ENCODE measurements around the gene PNMA3. TPM values are rescaled to one million over a fixed set of nuclear protein-coding genes. Genes with fewer than 3 reads are reported as not detected.
"Not testable (repeated sequence)": the region's sequence is repeated elsewhere in the genome, so short reads cannot be mapped to it uniquely, and the experiment has no call there.

The PNMA3 gene
- under 1 TPM in 1 of 2 donors, not detected in 1; 0.14 TPM for total RNA-seq
- long read RNA-seq, donor 1: 0 reads
- long read RNA-seq, donor 2: 0 reads

GRCh38 chrX:153055871-153056749 lies at the start of gene PNMA3:
TSS of gene PNMA3 (plus strand) at chrX:153056470. CDS start at chrX:153057056, 586 bp downstream.
- peak; percentile 75 for DNase-seq (ENCODE audit: low spot score)
- intact Hi-C loops (cut with DNase I): no loop called here

GRCh38 chrX:153017174-153017573 lies 39.1 kb upstream of the PNMA3 start:
- DNase-seq (ENCODE audit: low spot score); intact Hi-C loops (cut with DNase I): not testable (repeated sequence)

- DNase-seq (ENCODE audit: low spot score): no peak
- intact Hi-C loops (cut with DNase I): no loop called here
These were observed 37.1 kb upstream of the PNMA3 start for GRCh38 chrX:153019166-153019565.

- intact Hi-C loops (cut with DNase I); DNase-seq (ENCODE audit: low spot score): not testable (repeated sequence)
These were observed 29.8 kb upstream of the PNMA3 start for GRCh38 chrX:153026501-153026900.

GRCh38 chrX:153028487-153028886 lies 27.8 kb upstream of the PNMA3 start:
- DNase-seq (ENCODE audit: low spot score); intact Hi-C loops (cut with DNase I): not testable (repeated sequence)

- no peak for DNase-seq (ENCODE audit: low spot score)
- intact Hi-C loops (cut with DNase I): no loop called here
These were observed 27.1 kb upstream of the PNMA3 start for GRCh38 chrX:153029162-153029561.

GRCh38 chrX:153029875-153030274 lies 26.4 kb upstream of the PNMA3 start:
- DNase-seq (ENCODE audit: low spot score): no peak
- intact Hi-C loops (cut with DNase I): loop anchor here in 1 of 2 donors (10.0 kb wide), 1 partner anchor 415 kb away; the partner anchor contains the start of gene TREX2

- intact Hi-C loops (cut with DNase I): loop anchor here in 1 of 2 donors (10.0 kb wide), 1 partner anchor 414 kb away; the partner anchor contains the start of gene TREX2
- no peak for DNase-seq (ENCODE audit: low spot score)
These were observed 25.5 kb upstream of the PNMA3 start for GRCh38 chrX:153030801-153031200.

- DNase-seq (ENCODE audit: low spot score): peak; percentile 92
- intact Hi-C loops (cut with DNase I): loop anchor here in 1 of 2 donors (10.0 kb wide), 1 partner anchor 412 kb away; the partner anchor contains the start of gene TREX2
These were observed 23.7 kb upstream of the PNMA3 start for GRCh38 chrX:153032397-153033118.

- intact Hi-C loops (cut with DNase I): no loop called here
- DNase-seq (ENCODE audit: low spot score): no peak
These were observed 7.2 kb upstream of the PNMA3 start for GRCh38 chrX:153049093-153049492.

- DNase-seq (ENCODE audit: low spot score): no peak
- intact Hi-C loops (cut with DNase I): no loop called here
These were observed 3.7 kb upstream of the PNMA3 start for GRCh38 chrX:153052534-153052933.

- no peak for DNase-seq (ENCODE audit: low spot score)
- intact Hi-C loops (cut with DNase I): no loop called here
These were observed 1.0 kb downstream of the PNMA3 start for GRCh38 chrX:153057281-153057680.

GRCh38 chrX:153059191-153060094 lies 3.2 kb downstream of the PNMA3 start:
- peak; percentile 64 for DNase-seq (ENCODE audit: low spot score)

GRCh38 chrX:153060095-153060445 lies 3.8 kb downstream of the PNMA3 start:
- DNase-seq (ENCODE audit: low spot score): peak; percentile 75
- intact Hi-C loops (cut with DNase I): no loop called here

More at GRCh38 chrX:153059191-153060094, 3.2 kb downstream of the PNMA3 start:
- intact Hi-C loops (cut with DNase I): no loop called here

GRCh38 chrX:153061732-153062131 lies 5.5 kb downstream of the PNMA3 start:
- intact Hi-C loops (cut with DNase I): no loop called here
- DNase-seq (ENCODE audit: low spot score): no peak

- intact Hi-C loops (cut with DNase I): no loop called here
- no peak for DNase-seq (ENCODE audit: low spot score)
These were observed 7.0 kb downstream of the PNMA3 start for GRCh38 chrX:153063315-153063714.

- DNase-seq (ENCODE audit: low spot score): no peak
- intact Hi-C loops (cut with DNase I): no loop called here
These were observed 7.8 kb downstream of the PNMA3 start for GRCh38 chrX:153064061-153064460.

GRCh38 chrX:153065389-153065788 lies 9.1 kb downstream of the PNMA3 start:
- peak; percentile 76 for DNase-seq (ENCODE audit: low spot score)
- intact Hi-C loops (cut with DNase I): loop anchor here in 1 of 2 donors (5.0 kb wide), 1 partner anchor 317 kb away; no protein-coding TSS in a partner anchor

- DNase-seq (ENCODE audit: low spot score): not testable (repeated sequence)
- intact Hi-C loops (cut with DNase I): loop anchor here in 1 of 2 donors (5.0 kb wide), 1 partner anchor 316 kb away; no protein-coding TSS in a partner anchor
These were observed 10.1 kb downstream of the PNMA3 start for GRCh38 chrX:153066402-153066801.
